HCT116 (cell line): ENCODE data around the gene TEK. TPM values are rescaled to one million over a fixed set of nuclear protein-coding genes. Genes with fewer than 3 reads are reported as not detected.
A peak's percentile ranks its signal among the peaks of the same experiment; 100 is the strongest.

Experiments
- ATAC-seq: fragments of 200-7000 bp; cut with Tn5 transposase; 2 replicates; pipeline ENCODE4 v1.9.1; 2020; ENCODE audit warnings: mild to moderate bottlenecking, moderate library complexity
- BruUV-seq: library from RNA; stranded (reverse); fragments of 400-500 nt; replicated peaks from 2 replicates; lab custom pipeline; 2021; lab: Mats Ljungman, UMichigan
- CTCF ChIA-PET: fragments of 300-600 bp; sonication (Branson Sonifier 250); formaldehyde crosslinking; loops from one replicate; lab custom pipeline; 2021; ENCODE audit warnings: antibody characterized with exemption; lab: Charles Lee
- POLR2A ChIA-PET: fragments of 300-600, 350-600 bp; sonication (Branson Sonifier 250); formaldehyde crosslinking; loops from one replicate; lab custom pipeline; 2021; ENCODE audit warnings: antibody characterized with exemption; lab: Charles Lee
- RAD21 ChIA-PET, 2 experiments: fragments of 300-600 bp; sonication (Branson Sonifier 250); formaldehyde crosslinking; loops; one replicate each; lab custom pipeline; 2023; ENCODE audit warnings: low total read pairs in 2 of 2; ENCODE audit not compliant: uncharacterized antibody in 2 of 2, unreplicated experiment in 2 of 2, low non-redundant PET in 1 of 2; lab: Charles Lee
- DNase-seq: peaks from one replicate; pipeline ENCODE4 v3.0.0-alpha.2; 2010; ENCODE audit warnings: low read depth, low spot score
- H2AFZ ChIP-seq: fragments of 200-600 bp; shearing (Covaris generic), sonication (generic); 2 replicates; pipeline ENCODE4 v1.6.1; 2017; ENCODE audit warnings: low read depth, mixed run types, mixed read lengths, antibody characterized with exemption, low read length; ENCODE audit not compliant: poor library complexity, severe bottlenecking
- H3K27ac ChIP-seq: 2 replicates; pipeline ENCODE4 v1.5.1; 2012; ENCODE audit warnings: low read depth, low read length
- H3K27me3 ChIP-seq: fragments of 200-600 bp; sonication (generic); 2 replicates; pipeline ENCODE4 v1.6.1; 2016; ENCODE audit warnings: mixed run types, low read length, mixed read lengths; ENCODE audit not compliant: insufficient read depth
- H3K36me3 ChIP-seq, 2 experiments: fragments of 200-500 bp in 1 of 2; fragments of 200-600 bp in 1 of 2; sonication (Bioruptor generic) in 1 of 2; sonication (generic) in 1 of 2; 2 replicates each; pipeline versions ENCODE4 v1.5.1 to v1.6.1; 2014 to 2016; ENCODE audit warnings: low read length in 2 of 2, inconsistent platforms in 1 of 2, mixed read lengths in 1 of 2, mixed run types in 1 of 2; ENCODE audit not compliant: insufficient read depth in 2 of 2, control insufficient read depth in 1 of 2
- H3K4me1 ChIP-seq, 2 experiments: fragments of 200-600 bp in 1 of 2; sonication (generic) in 1 of 2; 2 replicates each; pipeline versions ENCODE4 v1.5.1 to v1.6.1; 2012 to 2017; ENCODE audit warnings: low read length in 2 of 2, inconsistent platforms in 1 of 2, mild to moderate bottlenecking in 1 of 2, mixed read lengths in 1 of 2, mixed run types in 1 of 2, moderate library complexity in 1 of 2; ENCODE audit not compliant: insufficient read depth in 2 of 2, control insufficient read depth in 1 of 2
- H3K4me2 ChIP-seq: fragments of 200-600 bp; sonication (generic); 2 replicates; pipeline ENCODE4 v1.6.1; 2017; ENCODE audit warnings: mixed run types, low read length, mixed read lengths
- H3K4me3 ChIP-seq, 2 experiments: fragments of 200-600 bp in 1 of 2; sonication (generic) in 1 of 2; replicated peaks in 1 of 2; 2 replicates each; pipeline ENCODE4 v1.5.1; 2011 to 2016; ENCODE audit warnings: low read length in 2 of 2, control low read depth in 1 of 2, low read depth in 1 of 2, mild to moderate bottlenecking in 1 of 2, mixed read lengths in 1 of 2, mixed run types in 1 of 2
- H3K79me2 ChIP-seq: fragments of 200-600 bp; sonication (generic); 2 replicates; pipeline ENCODE4 v1.6.1; 2017; ENCODE audit warnings: mild to moderate bottlenecking, mixed run types, low read length, moderate library complexity, mixed read lengths; ENCODE audit not compliant: insufficient read depth
- H3K9ac ChIP-seq: fragments of 200-600 bp; sonication (generic); 2 replicates; pipeline ENCODE4 v1.6.1; 2016; ENCODE audit warnings: low read length, mixed read lengths
- H3K9me2 ChIP-seq: fragments of 200-600 bp; sonication (generic), shearing (Covaris generic); 2 replicates; pipeline ENCODE4 v1.6.1; 2017; ENCODE audit warnings: mixed run types, mild to moderate bottlenecking, moderate library complexity; ENCODE audit not compliant: insufficient read depth
- H3K9me3 ChIP-seq, 2 experiments: fragments of 200-500 bp in 1 of 2; fragments of 200-600 bp in 1 of 2; sonication (Bioruptor generic) in 1 of 2; sonication (generic) in 1 of 2; 2 replicates each; pipeline ENCODE4 v1.6.1; 2014 to 2017; ENCODE audit warnings: low read length in 2 of 2, mixed read lengths in 2 of 2, inconsistent platforms in 1 of 2, low read depth in 1 of 2, mild to moderate bottlenecking in 1 of 2, mixed run types in 1 of 2, moderate library complexity in 1 of 2; ENCODE audit not compliant: control insufficient read depth in 1 of 2, insufficient read depth in 1 of 2
- H4K20me1 ChIP-seq: fragments of 200-600 bp; sonication (generic), shearing (Covaris generic); 2 replicates; pipeline ENCODE4 v1.6.1; 2017; ENCODE audit warnings: mixed run types, mild to moderate bottlenecking, moderate library complexity; ENCODE audit not compliant: insufficient read depth
- CEBPB ChIP-seq: IDR thresholded peaks from 2 replicates; pipeline ENCODE4 v1.6.1; 2012; ENCODE audit warnings: low read depth
- EZH2 ChIP-seq: fragments of 200-600 bp; sonication (generic); IDR thresholded peaks from 2 replicates; pipeline ENCODE4 v1.6.1; 2017; ENCODE audit warnings: antibody characterized with exemption, mixed run types
- FOSL1 ChIP-seq: IDR thresholded peaks from 2 replicates; pipeline ENCODE4 v1.6.1; 2012; ENCODE audit warnings: low read depth
- JUND ChIP-seq: IDR thresholded peaks from 2 replicates; pipeline ENCODE4 v1.6.1; 2012
- MAX ChIP-seq: IDR thresholded peaks from 2 replicates; pipeline ENCODE4 v1.6.1; 2012
- RAD21 ChIP-seq: IDR thresholded peaks from 2 replicates; pipeline ENCODE4 v1.6.1; 2012; ENCODE audit warnings: low read depth, mild to moderate bottlenecking
- SIN3A ChIP-seq: IDR thresholded peaks from 2 replicates; pipeline ENCODE4 v1.6.1; 2012; ENCODE audit warnings: low read depth
- SP1 ChIP-seq: IDR thresholded peaks from 2 replicates; pipeline ENCODE4 v1.6.1; 2012; ENCODE audit warnings: low read depth
- SRF ChIP-seq: IDR thresholded peaks from 2 replicates; pipeline ENCODE4 v1.6.1; 2012; ENCODE audit warnings: low read depth
- TCF7L2 ChIP-seq: IDR thresholded peaks from 2 replicates; pipeline ENCODE4 v1.7.0; 2011; ENCODE audit warnings: borderline replicate concordance, inconsistent platforms; ENCODE audit not compliant: insufficient read depth, insufficient read length; ENCODE audit errors: extremely low read depth
- YY1 ChIP-seq: IDR thresholded peaks from 2 replicates; pipeline ENCODE4 v1.6.1; 2011; ENCODE audit warnings: low read length, low read depth, moderate library complexity, mild to moderate bottlenecking; ENCODE audit not compliant: insufficient replicate concordance; ENCODE audit errors: extremely low read depth
- ZBTB33 ChIP-seq: IDR thresholded peaks from 2 replicates; pipeline ENCODE4 v1.6.1; 2011; ENCODE audit warnings: mild to moderate bottlenecking, low read length, moderate library complexity; ENCODE audit not compliant: insufficient replicate concordance; ENCODE audit errors: extremely low read depth
- intact Hi-C: fragments of 100-400 bp; cut with micrococcal nuclease; formaldehyde crosslinking; loops from 2 replicates; pipeline ENCODE4 v1.10.0; 2022
- total RNA-seq: library from RNA; stranded (reverse); gene quantifications from one replicate; pipeline ENCODE4 v1.2.1, GENCODE V29; 2021; ENCODE audit not compliant: unreplicated experiment
- TF ChIP-seq, protein P1 (sequence below), 3 experiments: fragments of 200-600 bp in 1 of 3; sonication (generic) in 1 of 3; IDR thresholded peaks in 2 of 3; conservative IDR thresholded peaks in 1 of 3; 2 replicates each; pipeline ENCODE4 v1.5.1; 2012 to 2017; ENCODE audit warnings: low read depth in 2 of 3, low read length in 2 of 3, antibody characterized with exemption in 1 of 3, borderline replicate concordance in 1 of 3, control low read depth in 1 of 3, mild to moderate bottlenecking in 1 of 3, mixed read lengths in 1 of 3, mixed run types in 1 of 3, moderate library complexity in 1 of 3; ENCODE audit not compliant: insufficient read depth in 1 of 3
- TF ChIP-seq, protein P2 (sequence below): IDR thresholded peaks from 2 replicates; pipeline ENCODE4 v1.6.1; 2012; ENCODE audit warnings: low read depth

The TEK gene
- total RNA-seq, 1 experiment from 2014 or later, result 0.15 TPM

DNA sequence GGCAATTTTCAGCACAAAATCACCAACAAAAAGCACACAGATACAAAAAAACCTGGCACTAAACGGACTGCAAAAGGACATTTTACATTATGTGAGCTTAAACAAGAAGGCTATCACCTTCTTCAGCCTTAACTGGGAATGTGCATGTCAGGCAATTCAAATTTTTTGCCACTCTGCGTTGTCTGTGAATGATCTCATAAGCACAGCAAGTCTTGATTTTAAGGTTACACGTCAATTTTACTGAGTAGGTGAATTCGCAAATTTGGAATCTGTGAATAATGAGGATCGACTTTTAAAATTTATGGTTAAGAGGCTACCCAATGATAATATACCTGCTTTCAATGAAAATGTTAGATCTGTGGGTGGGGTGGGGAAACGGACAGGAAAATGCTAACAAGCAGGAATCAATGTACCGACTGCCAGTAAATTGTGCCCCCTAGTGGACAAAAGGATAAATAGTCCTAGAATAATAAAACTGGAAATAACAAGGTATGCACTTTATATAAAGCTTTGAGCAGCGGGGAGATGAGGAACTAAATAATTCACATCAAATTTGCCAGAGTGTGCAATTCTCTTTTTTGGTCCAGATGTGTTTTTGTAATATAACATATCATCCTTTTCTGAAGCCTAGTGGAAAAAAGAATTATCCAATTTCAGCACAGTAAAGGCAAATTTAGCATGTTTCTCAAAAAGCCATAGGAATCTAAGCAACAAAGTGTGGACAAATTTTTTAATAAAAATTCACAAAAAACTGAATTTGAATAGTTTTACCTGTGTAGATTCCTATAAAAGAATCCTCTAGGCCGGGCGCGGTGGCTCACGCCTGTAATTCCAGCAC is 167.4 kb downstream of the TEK start:
- Histone ChIP-seq H3K4me1 (no peaks in the 10 kb centered on the region; a peak in 1 of 4 replicates), H3K79me2 (no peaks in the 10 kb centered on the region), H2AFZ (peak overlapping the region; percentile 72), H3K9me2 (no peaks in the 10 kb centered on the region), H4K20me1 (no peaks in the 10 kb centered on the region), H3K4me3 (no peak overlapping the region), H3K27ac (no peak overlapping the region), H3K27me3 (no peaks in the 10 kb centered on the region), H3K9me3 (no peaks in the 10 kb centered on the region), H3K4me2 (peak overlapping the region; percentile 10; the same call in 1 of the 2 replicates), H3K9ac (no peak overlapping the region), H3K36me3 (no peaks in the 10 kb centered on the region)
- RAD21 ChIA-PET, result no interaction called here
- ATAC-seq, result peak; percentile 81
- intact Hi-C loops, result loop anchor here (1.0 kb wide), 2 partner anchors 29 to 243 kb away; no protein-coding TSS in a partner anchor
- DNase-seq, result peak; percentile 42
- no TSS peak for BruUV-seq
- TF ChIP-seq, protein P1, sequence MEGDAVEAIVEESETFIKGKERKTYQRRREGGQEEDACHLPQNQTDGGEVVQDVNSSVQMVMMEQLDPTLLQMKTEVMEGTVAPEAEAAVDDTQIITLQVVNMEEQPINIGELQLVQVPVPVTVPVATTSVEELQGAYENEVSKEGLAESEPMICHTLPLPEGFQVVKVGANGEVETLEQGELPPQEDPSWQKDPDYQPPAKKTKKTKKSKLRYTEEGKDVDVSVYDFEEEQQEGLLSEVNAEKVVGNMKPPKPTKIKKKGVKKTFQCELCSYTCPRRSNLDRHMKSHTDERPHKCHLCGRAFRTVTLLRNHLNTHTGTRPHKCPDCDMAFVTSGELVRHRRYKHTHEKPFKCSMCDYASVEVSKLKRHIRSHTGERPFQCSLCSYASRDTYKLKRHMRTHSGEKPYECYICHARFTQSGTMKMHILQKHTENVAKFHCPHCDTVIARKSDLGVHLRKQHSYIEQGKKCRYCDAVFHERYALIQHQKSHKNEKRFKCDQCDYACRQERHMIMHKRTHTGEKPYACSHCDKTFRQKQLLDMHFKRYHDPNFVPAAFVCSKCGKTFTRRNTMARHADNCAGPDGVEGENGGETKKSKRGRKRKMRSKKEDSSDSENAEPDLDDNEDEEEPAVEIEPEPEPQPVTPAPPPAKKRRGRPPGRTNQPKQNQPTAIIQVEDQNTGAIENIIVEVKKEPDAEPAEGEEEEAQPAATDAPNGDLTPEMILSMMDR (IDR thresholded peaks at IDR 0.05 in 2 of 3, conservative IDR thresholded peaks at IDR 0.05 in 1 of 3; ENCODE audit: borderline replicate concordance in 1 of 3, insufficient read depth in 1 of 3, low read depth in 2 of 3, low read length in 2 of 3), result peak; percentile 56 to 85 (median 62); a peak in 5 of 6 replicates
- TF ChIP-seq RAD21 (peak; percentile 81), FOSL1 (no peak), ZBTB33 (no peak), SIN3A (no peak), TCF7L2 (no peak), CEBPB (no peak), SRF (no peak), SP1 (no peak), MAX (no peak), JUND (no peak), YY1 (no peak), EZH2 (no peak)
- TF ChIP-seq, protein P2, sequence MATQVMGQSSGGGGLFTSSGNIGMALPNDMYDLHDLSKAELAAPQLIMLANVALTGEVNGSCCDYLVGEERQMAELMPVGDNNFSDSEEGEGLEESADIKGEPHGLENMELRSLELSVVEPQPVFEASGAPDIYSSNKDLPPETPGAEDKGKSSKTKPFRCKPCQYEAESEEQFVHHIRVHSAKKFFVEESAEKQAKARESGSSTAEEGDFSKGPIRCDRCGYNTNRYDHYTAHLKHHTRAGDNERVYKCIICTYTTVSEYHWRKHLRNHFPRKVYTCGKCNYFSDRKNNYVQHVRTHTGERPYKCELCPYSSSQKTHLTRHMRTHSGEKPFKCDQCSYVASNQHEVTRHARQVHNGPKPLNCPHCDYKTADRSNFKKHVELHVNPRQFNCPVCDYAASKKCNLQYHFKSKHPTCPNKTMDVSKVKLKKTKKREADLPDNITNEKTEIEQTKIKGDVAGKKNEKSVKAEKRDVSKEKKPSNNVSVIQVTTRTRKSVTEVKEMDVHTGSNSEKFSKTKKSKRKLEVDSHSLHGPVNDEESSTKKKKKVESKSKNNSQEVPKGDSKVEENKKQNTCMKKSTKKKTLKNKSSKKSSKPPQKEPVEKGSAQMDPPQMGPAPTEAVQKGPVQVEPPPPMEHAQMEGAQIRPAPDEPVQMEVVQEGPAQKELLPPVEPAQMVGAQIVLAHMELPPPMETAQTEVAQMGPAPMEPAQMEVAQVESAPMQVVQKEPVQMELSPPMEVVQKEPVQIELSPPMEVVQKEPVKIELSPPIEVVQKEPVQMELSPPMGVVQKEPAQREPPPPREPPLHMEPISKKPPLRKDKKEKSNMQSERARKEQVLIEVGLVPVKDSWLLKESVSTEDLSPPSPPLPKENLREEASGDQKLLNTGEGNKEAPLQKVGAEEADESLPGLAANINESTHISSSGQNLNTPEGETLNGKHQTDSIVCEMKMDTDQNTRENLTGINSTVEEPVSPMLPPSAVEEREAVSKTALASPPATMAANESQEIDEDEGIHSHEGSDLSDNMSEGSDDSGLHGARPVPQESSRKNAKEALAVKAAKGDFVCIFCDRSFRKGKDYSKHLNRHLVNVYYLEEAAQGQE, result no peak
- CTCF ChIA-PET, result interaction anchor here (0.6 to 1.9 kb wide), 3 partner anchors 12 to 244 kb away, joined by 3 to 7 read pairs (median 5); no protein-coding TSS in a partner anchor
- POLR2A ChIA-PET, result no interaction called here
